Fibroblast of pulmonary artery (primary cell): ENCODE measurements around the gene GEMIN4.

ENCODE experiments used
- DNase-seq: peaks from one replicate; pipeline ENCODE4 v3.0.0-alpha.2; 2010; ENCODE audit warnings: low read depth
- H3K4me3 ChIP-seq: replicated peaks from 2 replicates; pipeline ENCODE4 v1.5.1; 2011; ENCODE audit warnings: low read depth, mild to moderate bottlenecking, control low read depth, low read length, moderate library complexity
- CTCF ChIP-seq: IDR thresholded peaks from 2 replicates; pipeline ENCODE4 v1.5.1; 2011; ENCODE audit warnings: mild to moderate bottlenecking, control low read depth, low read length, inconsistent platforms; ENCODE audit errors: missing control alignments

Gene GEMIN4

DNA sequence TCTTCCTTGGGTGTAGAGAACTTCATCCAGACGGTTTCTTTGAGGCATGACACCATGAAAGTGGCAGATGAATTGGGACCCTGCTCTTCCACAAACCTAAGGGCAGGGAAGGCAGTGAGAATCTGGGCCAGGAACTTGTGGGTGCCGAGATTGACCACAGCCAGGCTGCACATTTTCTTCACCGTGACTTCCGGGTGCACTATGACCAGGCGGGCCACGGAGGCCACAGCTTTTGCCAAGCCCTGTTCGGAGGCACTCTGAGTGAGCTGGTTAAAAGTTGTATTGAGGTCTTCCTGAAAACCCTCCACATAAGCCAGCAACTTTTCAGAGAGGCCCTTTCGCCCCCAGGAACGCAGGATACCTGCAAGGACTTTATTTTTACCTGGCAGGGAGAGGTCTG, 5.9 kb downstream of the GEMIN4 start:
- H3K4me3 ChIP-seq = no peak overlapping the region
- no peak for TF ChIP-seq CTCF
- no peak for DNase-seq

DNA sequence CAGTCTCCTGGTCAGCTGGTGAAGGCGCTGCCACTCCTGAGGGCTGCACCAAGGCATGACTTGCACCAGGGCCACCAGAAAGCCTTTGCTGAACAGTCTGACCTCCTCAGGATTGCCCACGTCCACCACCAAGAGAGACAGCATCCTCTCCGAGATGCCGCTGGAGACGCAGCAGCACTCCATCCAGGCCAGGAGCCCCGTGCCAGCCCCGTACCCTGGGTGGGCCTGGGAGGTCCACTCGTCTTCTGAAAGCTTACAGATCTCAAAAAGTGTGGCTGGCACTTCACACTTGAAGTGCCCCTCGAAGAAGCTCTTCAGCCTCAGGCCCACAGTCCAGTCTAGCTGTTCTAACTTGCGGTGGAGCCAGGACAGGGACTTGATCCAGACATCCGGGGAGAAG, 6.7 kb downstream of the GEMIN4 start:
- TF ChIP-seq CTCF = no peak
- no peak for DNase-seq
- H3K4me3 ChIP-seq = no peak overlapping the region

DNA sequence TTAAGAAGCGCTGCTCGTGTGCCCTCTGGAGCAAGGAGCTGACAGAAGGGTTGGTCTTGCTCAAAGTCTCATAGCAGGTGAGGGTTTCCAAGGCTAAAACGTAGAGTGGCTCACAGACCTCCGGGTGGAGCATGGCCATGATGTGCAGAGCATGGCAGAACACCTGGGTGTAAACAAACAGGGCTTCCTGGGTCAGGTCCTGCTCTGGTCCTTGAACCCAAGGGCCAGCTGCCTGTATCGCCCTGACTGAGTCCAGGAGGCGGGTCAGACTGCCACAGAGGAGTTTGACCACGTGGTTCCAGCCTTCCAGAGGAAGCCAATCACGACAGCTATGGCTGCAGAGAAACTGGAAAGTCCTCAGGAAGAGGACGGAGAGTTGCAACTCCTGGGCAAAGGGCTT, 7.1 kb downstream of the GEMIN4 start:
- H3K4me3 ChIP-seq = no peak overlapping the region
- DNase-seq = no peak
- no peak for TF ChIP-seq CTCF

DNA sequence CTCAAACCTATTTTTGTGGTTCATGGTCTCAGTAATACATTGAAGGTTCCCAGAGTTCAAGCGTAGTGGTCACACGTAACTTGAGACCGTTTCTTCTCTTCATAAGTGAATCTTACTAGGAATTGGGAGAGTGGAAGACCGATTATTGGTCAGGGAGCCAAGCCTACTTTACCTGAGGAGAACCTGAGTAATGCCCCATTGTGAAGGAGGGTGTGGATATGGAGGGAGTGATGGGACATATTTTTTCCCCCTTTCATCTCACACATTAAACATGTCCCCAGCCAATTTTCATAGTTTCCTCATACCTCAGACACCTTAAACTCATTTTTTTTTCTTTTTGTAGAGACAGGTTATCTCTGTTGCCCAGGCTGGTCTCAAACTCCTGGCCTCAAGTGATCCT, 8.9 kb downstream of the GEMIN4 start:
- H3K4me3 ChIP-seq = no peak overlapping the region
- no peak for TF ChIP-seq CTCF
- DNase-seq = no peak

DNA sequence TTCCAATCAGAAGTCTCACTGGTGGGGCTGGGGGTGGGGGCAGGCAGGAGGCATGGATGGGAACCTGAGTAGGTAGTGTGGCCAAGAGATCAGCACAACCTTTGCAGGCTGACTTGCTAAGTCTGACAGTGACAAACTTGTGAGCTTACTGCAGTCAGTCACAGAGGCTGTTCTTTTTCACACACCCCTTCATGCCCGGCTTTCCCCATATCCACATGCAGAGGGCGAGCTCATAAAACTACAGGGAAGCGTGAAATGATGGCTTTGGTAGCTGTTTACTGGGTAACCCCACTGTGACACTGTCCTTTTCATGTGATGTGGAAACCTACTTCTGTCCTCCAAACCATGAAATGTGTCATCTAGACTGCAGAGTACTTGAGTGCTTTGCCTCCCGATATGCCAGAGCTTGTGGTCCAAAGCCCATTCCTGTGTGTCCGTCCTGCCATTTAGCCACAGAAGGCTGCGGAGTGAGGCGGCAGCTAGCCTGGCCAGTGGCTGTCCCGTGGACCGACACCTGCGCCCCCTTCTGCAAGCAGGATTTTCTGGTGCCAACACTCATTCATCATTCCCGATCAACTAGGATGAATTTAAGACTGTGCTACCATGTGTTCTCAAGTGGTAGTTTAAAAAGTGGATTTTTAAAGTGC, 9.8 kb downstream of the GEMIN4 start:
- no peak for DNase-seq
- no peak for TF ChIP-seq CTCF
- H3K4me3 ChIP-seq = no peak overlapping the region

DNA sequence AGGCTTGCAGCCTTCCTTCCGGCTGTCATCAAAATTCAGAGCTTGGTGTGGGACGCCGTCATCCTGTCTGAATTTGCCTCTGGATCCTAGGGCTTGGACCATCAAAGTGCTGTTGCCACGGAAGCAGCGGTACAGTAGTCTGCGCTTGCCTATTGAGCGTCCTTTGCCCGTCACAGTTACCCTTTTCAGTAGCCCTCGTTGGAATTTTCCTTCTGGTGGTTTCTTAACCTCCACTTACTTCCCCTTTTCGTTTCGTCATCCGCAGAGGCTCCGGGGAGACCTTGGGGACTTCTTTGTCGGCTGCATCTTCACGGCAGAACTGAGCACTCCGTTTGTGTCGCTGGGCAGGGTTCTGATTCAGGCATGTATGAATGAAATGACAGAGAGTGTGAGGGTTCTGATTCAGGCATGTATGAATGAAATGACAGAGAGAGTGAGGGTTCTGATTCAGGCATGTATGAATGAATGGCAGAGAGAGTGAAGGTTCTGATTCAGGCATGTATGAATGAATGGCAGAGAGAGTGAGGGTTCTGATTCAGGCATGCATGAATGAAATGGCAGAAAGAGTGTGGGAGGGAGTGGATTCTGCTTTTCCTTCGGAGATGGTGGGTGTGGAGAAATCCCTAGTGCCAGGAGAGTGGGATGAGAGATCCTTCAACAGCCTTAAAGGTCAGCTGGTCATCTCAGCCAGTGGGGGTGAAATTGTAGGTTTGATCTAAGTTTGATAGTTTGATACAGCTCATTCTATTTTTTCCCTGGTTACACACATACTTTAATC, 11.6 kb downstream of the GEMIN4 start:
- no peak for TF ChIP-seq CTCF
- DNase-seq = no peak
- H3K4me3 ChIP-seq = no peak overlapping the region
